D721Med (cell line): Measurements from ENCODE around the gene DVL2.

Experiments used
- DNase-seq: peaks from one replicate; pipeline ENCODE4 v3.0.0; 2011; ENCODE audit warnings: low spot score; ENCODE audit not compliant: insufficient read length
- FAIRE-seq: peaks from 2 replicates; lab custom pipeline; 2011; peaks lifted over from hg19 to GRCh38; lab: Jason Lieb, UNC
- TF ChIP-seq, protein P1 (sequence below): IDR thresholded peaks from 2 replicates; pipeline ENCODE4 v1.5.1; 2012; ENCODE audit warnings: mild to moderate bottlenecking, control low read depth; ENCODE audit not compliant: insufficient read depth; ENCODE audit errors: missing control alignments

DVL2 gene

DNA sequence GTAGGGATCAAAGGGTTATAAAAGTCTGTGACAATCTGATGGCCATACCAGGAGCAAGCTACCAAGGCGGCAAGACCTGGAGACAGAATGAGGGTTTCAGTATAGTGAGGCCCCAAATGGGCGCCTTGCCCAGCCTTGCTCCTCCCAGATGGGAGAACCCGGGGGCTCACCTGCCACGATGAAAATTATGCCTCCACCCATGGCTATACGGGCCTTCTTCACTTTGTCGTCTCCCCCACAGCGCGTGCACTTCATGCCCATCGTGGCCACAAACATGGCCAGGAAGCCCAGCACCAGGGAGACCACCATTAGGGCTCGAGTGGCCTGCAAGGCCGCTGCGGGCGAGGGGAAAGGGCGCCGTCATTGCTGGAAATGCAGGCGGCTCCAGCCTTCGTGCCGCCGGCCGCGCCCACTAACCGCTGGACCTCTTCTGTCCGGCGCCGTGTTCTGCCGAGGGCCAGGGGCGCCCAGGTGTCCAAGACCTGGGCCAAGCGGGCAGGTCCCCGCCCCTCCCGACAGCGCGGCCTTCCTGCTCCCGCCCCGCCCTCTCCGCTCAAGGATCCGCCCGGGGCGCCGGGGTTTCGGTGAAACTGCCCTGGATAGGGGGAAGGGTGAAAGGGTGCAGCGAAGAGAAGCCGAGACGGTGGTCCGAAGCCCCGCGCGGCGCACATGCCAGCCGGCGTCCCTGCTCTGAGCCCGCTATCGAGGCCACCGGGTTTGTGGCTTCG, 26.5 kb upstream of the DVL2 start:
- DNase-seq (no peak), FAIRE-seq (no peak)
- TF ChIP-seq, protein P1, sequence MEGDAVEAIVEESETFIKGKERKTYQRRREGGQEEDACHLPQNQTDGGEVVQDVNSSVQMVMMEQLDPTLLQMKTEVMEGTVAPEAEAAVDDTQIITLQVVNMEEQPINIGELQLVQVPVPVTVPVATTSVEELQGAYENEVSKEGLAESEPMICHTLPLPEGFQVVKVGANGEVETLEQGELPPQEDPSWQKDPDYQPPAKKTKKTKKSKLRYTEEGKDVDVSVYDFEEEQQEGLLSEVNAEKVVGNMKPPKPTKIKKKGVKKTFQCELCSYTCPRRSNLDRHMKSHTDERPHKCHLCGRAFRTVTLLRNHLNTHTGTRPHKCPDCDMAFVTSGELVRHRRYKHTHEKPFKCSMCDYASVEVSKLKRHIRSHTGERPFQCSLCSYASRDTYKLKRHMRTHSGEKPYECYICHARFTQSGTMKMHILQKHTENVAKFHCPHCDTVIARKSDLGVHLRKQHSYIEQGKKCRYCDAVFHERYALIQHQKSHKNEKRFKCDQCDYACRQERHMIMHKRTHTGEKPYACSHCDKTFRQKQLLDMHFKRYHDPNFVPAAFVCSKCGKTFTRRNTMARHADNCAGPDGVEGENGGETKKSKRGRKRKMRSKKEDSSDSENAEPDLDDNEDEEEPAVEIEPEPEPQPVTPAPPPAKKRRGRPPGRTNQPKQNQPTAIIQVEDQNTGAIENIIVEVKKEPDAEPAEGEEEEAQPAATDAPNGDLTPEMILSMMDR = no peak

DNA sequence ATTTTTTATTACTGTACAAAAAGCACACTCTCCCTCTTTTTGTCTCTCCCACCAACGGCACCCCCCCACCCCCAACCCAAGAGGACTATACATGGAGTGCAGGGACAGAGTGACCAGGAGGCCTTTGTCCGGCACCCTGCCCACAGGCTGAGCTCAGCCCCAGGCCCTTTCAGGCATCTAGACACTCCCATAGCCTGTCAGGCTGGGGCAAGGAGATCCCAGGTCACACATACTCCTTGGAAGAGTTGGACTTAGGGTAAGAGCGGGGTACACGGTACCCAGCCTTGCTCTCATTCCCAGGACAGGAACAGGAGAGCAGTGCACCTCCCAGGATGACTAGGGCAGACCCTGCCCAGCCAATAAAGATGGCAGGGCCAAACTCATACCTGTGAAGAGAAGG, 25.8 kb upstream of the DVL2 start:
- TF ChIP-seq, protein P1 = no peak
- DNase-seq (no peak), FAIRE-seq (no peak)

DNA sequence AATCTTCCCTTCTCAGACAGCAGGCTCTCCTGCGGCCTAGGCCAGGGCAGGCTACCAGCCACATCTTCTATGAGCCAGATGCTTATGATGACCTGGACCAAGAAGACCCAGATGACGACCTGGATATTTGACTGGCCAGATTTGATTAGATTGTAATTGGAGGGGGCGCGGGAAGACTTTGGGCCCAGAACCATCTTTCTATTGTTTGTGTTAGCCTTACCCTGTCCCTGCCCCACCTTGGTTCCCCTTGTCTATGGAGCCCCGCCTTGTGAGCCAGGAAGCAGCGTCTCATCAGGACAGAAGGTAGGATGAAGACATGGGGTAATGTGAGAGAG, 25.2 kb upstream of the DVL2 start:
- TF ChIP-seq, protein P1 = no peak
- DNase-seq = no peak
- no peak for FAIRE-seq

DNA sequence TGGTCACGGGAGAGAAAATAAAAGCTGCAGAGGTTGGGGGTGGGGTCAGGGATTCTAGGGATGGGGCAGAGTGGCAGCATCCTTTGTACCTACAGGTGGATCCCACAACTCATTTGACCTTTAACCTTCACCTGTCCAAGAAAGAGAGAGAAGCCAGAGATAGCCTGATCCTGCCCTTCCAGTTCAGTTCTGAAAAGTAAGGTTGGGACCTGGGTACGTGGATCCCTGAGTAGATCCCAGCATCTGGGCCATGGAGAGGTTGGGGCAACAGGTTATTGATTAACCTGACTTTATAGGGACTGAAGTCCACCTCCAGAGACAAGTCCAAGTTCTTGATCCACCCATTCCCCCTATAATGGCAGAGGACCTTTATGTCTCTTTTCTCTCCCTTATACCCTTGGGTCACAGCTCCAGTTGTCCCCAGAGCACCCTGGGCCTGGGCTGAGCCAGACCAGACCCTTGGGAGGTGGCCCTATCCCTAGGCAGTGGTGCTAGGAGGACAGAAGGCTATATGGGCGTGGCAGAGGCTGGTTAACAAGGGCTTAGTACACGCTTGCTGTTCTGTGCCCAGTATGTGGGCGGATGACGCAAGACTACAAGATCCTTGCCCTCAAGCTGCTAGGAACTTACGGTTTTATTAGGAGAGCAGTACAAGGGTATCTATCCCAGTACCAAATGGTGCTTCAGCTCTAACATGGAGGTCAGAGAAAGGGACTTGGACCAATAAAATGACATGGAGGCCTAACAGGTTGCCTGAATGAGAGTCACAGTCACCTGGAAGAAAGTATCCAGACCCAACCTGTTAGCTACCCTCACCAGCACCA, 24.6 kb upstream of the DVL2 start:
- TF ChIP-seq, protein P1 = no peak
- DNase-seq = no peak
- FAIRE-seq = no peak

DNA sequence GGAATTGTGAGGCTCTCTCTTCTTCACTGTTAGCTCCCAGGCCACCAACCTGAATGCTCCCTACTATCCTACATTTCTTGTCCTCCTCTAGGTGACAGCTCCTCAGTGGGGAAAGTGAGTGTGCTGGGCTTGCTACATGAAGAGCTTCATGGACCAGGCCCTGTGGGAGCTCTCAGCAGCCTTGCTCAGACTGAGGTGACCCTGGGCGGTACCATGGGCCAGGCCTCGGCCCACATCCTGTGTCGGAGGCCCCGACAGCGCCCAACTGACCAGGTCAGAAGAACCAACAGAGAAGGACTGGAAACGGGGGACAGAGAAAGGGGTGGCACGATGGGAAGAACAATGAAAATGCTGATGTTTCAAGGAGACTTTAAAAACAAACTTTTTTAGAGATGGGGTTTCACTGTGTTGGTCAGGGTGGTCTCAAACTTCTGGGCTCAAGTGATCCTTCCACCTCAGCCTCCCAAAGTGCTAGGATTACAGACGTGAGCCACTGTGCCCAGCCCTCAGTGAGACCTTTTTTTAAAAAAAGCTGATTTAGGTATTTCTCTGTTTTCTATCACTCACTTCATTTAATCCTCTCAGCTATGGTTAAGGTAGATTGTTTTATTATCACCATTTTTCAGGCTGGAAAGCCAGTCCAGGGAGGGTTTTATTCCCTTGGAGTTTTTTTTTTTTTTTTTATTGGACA, 22.6 kb upstream of the DVL2 start:
- TF ChIP-seq, protein P1 = no peak
- DNase-seq (no peak), FAIRE-seq (no peak)

DNA sequence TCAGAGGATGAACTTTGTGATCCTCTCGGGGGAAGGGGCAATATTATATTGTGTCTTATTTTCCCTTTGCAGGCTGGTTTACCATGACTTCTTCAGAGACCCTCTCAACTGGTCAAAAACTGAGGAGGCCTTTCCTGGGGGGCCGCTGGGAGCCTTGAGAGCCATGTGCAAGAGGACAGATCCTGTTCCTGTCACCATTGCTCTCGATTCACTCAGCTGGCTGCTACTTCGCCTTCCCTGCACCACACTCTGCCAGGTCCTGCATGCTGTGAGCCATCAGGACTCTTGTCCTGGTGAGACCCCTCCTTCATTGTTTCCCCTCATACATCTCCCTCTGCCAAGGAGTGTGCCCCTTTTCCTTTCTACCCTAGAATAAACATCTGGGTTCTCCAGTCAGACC, 20.2 kb upstream of the DVL2 start:
- TF ChIP-seq, protein P1 = no peak
- DNase-seq (no peak), FAIRE-seq (no peak)
